Lung (tissue), 12 donors: ENCODE data around the gene NOC2L. TPM values are rescaled to one million over a fixed set of nuclear protein-coding genes. Genes with fewer than 3 reads are reported as not detected.

Experiments
- ATAC-seq: fragments of 200-7000 bp; cut with Tn5 transposase; one replicate; pipeline ENCODE4 v1.9.1; 2020; ENCODE audit warnings: moderate number of reproducible peaks; ENCODE audit not compliant: insufficient read depth, low FRiP score
- DNase-seq, 3 donors: peaks; one replicate each; pipeline ENCODE4 v3.0.0-alpha.2; 2013 to 2017
- H3K27ac ChIP-seq, 2 donors: one replicate each; pipeline ENCODE4 v1.5.1; 2013; ENCODE audit warnings: mild to moderate bottlenecking in 2 of 2, moderate library complexity in 2 of 2, control low read depth in 1 of 2, inconsistent platforms in 1 of 2, low read depth in 1 of 2, low read length in 1 of 2
- H3K27me3 ChIP-seq, 3 donors: one replicate each; pipeline ENCODE4 v1.5.1; 2013; ENCODE audit warnings: low read length in 2 of 3; ENCODE audit not compliant: control insufficient read depth in 3 of 3, insufficient read depth in 3 of 3
- H3K36me3 ChIP-seq, 4 donors: one replicate each; pipeline ENCODE4 v1.5.1; 2013; ENCODE audit warnings: low read length in 4 of 4, mild to moderate bottlenecking in 1 of 4, moderate library complexity in 1 of 4; ENCODE audit not compliant: control insufficient read depth in 4 of 4, insufficient read depth in 4 of 4
- H3K4me1 ChIP-seq, 5 donors: one replicate each; pipeline ENCODE4 v1.5.1; 2013; ENCODE audit warnings: low read length in 5 of 5, mild to moderate bottlenecking in 2 of 5, moderate library complexity in 1 of 5; ENCODE audit not compliant: control insufficient read depth in 5 of 5, insufficient read depth in 5 of 5
- H3K4me3 ChIP-seq: one replicate; pipeline ENCODE4 v1.5.1; 2013; ENCODE audit warnings: mild to moderate bottlenecking, control low read depth, moderate library complexity
- H3K9ac ChIP-seq, 2 donors: one replicate each; pipeline ENCODE4 v1.5.1; 2013; ENCODE audit warnings: low read length in 2 of 2, control low read depth in 1 of 2; ENCODE audit not compliant: insufficient read depth in 1 of 2
- H3K9me3 ChIP-seq, 4 donors: one replicate each; pipeline ENCODE4 v1.5.1; 2013; ENCODE audit warnings: low read length in 3 of 4, mild to moderate bottlenecking in 1 of 4, moderate library complexity in 1 of 4; ENCODE audit not compliant: control insufficient read depth in 4 of 4, insufficient read depth in 3 of 4
- WGBS, 2 donors: extraction: QIAGEN DNeasy Blood & Tissue Kit; methylation state at CpG; one replicate each; pipeline ENCODE4 v1.1.7; 2013; 5-methylcytosine and 5-hydroxymethylcytosine counted together
- polyA plus RNA-seq, 2 donors: library from polyadenylated mRNA; stranded (reverse); fragments of 200-250 nt; gene quantifications; one replicate each; pipeline ENCODE4 v1.2.1, GENCODE V29; 2013
- total RNA-seq, 2 donors: library from RNA; depleted of rRNA in 1 of 2; stranded (reverse); fragments of >200 nt in 1 of 2; gene quantifications; one replicate each; pipeline ENCODE4 v1.2.1, GENCODE V29; 2014 to 2021
- TF ChIP-seq, protein P1 (sequence below): IDR thresholded peaks from 2 replicates; pipeline ENCODE4 v1.5.1; 2012; ENCODE audit warnings: mild to moderate bottlenecking; ENCODE audit errors: control extremely low read depth, extremely low read depth
- donor health status: control.
- donor health status: control.
- donor health status: Bipolar disorder and iron deficiency.
- donor health status: healthy.
- donor health status: DM: yes; HTN: yes; CAD: no.

NOC2L gene
- total and polyA plus RNA-seq, 4 donors, result 39.0 to 86.6 (median 67.7) TPM

DNA sequence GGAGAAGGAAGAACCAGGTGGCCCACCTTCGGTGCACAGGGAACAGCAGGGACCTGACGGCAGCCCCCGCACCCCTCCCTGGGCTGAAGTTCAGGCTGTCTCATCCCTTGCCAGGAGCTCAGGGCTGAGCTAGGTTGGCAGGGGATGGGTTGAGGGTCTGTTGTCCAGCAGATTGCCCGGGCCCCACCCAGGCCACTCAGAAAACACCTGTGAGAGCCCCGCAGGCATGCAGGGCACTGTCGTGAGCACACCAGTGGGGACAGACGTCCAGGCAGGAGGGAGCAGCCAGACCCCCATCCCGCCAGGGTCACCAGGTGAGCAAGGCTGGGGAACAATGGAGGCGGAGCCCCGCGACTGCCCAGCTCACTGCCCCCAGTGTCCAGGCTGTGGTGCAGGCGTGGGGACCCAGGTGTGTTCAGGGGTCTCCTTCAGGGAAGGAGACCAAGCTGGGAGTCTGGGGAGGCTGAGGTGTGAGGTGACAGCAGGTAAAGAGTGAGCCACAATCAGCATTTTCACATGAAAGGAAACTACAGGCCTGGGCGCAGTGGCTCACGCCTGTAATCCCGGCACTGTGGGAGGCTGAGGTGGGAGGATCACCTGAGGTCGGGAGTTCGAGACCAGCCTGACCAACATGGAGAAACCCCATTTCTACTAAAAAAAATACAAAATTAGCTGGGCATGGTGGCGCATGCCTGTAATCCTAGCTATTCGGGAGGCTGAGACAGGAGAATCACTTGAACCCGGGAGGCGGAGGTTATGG, 44.7 kb downstream of the NOC2L start:
- WGBS, 2 donors, result 74 to 88% methylated on average over 21 of the region's 21 CpGs
- no peaks in the 10 kb centered on the region for H3K36me3 ChIP-seq
- H3K27ac ChIP-seq, result no peak overlapping the region
- no peaks in the 10 kb centered on the region for H3K9me3 ChIP-seq
- H3K4me1 ChIP-seq, result peaks cover 0 to 67% (median 9%) of the 10 kb centered on the region in 5 donors
- TF ChIP-seq, protein P1, sequence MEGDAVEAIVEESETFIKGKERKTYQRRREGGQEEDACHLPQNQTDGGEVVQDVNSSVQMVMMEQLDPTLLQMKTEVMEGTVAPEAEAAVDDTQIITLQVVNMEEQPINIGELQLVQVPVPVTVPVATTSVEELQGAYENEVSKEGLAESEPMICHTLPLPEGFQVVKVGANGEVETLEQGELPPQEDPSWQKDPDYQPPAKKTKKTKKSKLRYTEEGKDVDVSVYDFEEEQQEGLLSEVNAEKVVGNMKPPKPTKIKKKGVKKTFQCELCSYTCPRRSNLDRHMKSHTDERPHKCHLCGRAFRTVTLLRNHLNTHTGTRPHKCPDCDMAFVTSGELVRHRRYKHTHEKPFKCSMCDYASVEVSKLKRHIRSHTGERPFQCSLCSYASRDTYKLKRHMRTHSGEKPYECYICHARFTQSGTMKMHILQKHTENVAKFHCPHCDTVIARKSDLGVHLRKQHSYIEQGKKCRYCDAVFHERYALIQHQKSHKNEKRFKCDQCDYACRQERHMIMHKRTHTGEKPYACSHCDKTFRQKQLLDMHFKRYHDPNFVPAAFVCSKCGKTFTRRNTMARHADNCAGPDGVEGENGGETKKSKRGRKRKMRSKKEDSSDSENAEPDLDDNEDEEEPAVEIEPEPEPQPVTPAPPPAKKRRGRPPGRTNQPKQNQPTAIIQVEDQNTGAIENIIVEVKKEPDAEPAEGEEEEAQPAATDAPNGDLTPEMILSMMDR, result no peak
- no peak overlapping the region for H3K4me3 ChIP-seq
- DNase-seq (peak in 1 of 3 donors; percentile 10), ATAC-seq (no peak)
- H3K27me3 ChIP-seq, result peaks cover 0 to 16% (median 0%) of the 10 kb centered on the region in 3 donors
- H3K9ac ChIP-seq, result no peak overlapping the region

GRCh38 chr1:913491-914130, 45.4 kb downstream of the NOC2L start:
- Histone ChIP-seq H3K4me3 (no peak overlapping the region), H3K27ac (no peak overlapping the region), H3K36me3 (no peaks in the 10 kb centered on the region), H3K9ac (no peak overlapping the region), H3K9me3 (no peaks in the 10 kb centered on the region), H3K27me3 (peaks cover 0 to 16% (median 0%) of the 10 kb centered on the region in 3 donors), H3K4me1 (peaks cover 0 to 61% (median 9%) of the 10 kb centered on the region in 5 donors)
- ATAC-seq (no peak), DNase-seq (peak in 1 of 3 donors; percentile 14)
- TF ChIP-seq, protein P1, result no peak
- WGBS, 2 donors, result 60 to 79% methylated on average over 16 of the region's 16 CpGs

- ATAC-seq, result no peak
- TF ChIP-seq, protein P1, result no peak
- H3K27me3 ChIP-seq, result peaks cover 0 to 11% (median 0%) of the 10 kb centered on the region in 3 donors
These were observed 46.2 kb downstream of the NOC2L start for GRCh38 chr1:912740-913301.

More at GRCh38 chr1:912740-913301, 46.2 kb downstream of the NOC2L start:
- WGBS, 2 donors, result 34 to 41% methylated on average over 23 to 24 of the region's 24 CpGs
- Histone ChIP-seq H3K9ac (no peak overlapping the region), H3K4me3 (no peak overlapping the region), H3K4me1 (peaks cover 0 to 55% (median 3%) of the 10 kb centered on the region in 5 donors), H3K27ac (no peak overlapping the region), H3K9me3 (no peaks in the 10 kb centered on the region), H3K36me3 (no peaks in the 10 kb centered on the region)
- DNase-seq, result peak in 1 of 3 donors; percentile 23
